ENCODE data around the gene MSH5. TPM values are rescaled to one million over a fixed set of nuclear protein-coding genes. Genes with fewer than 3 reads are reported as not detected.
"Not testable (repeated sequence)": the region's sequence is repeated elsewhere in the genome, so short reads cannot be mapped to it uniquely, and the experiment has no call there.

Gene MSH5
- total RNA-seq, 1 experiment from 2014 or later, result 58.4 TPM

GRCh38 chr6:31791324-31792089 lies 51.7 kb downstream of the MSH5 start:
- Histone ChIP-seq H3K9me3 (ENCODE audit: low read length) (no peaks in the 10 kb centered on the region), H3K4me1 (ENCODE audit: low read length) (peaks cover 44% of the 10 kb centered on the region), H4K20me1 (ENCODE audit: insufficient read depth, low read depth, low read length) (no peaks in the 10 kb centered on the region), H3K27ac (ENCODE audit: low read length) (no peak overlapping the region), H3K9ac (ENCODE audit: low read length) (no peak overlapping the region), H3K9me2 (replicated peaks; ENCODE audit: insufficient read depth, low read length) (no peaks in the 10 kb centered on the region), H3K4me3 (ENCODE audit: low read length) (no peak overlapping the region), H3K27me3 (ENCODE audit: low read length) (no peaks in the 10 kb centered on the region), H3K36me3 (ENCODE audit: insufficient read depth, low read length) (peaks cover 14% of the 10 kb centered on the region), H3K79me2 (ENCODE audit: low read length) (peaks cover 38% of the 10 kb centered on the region), H2AFZ (ENCODE audit: low read length) (no peak overlapping the region), H3K4me2 (ENCODE audit: low read depth, low read length, poor library complexity, severe bottlenecking) (no peak overlapping the region)
- peak; percentile 81 for DNase-seq

GRCh38 chr6:31792090-31792374 lies 52.2 kb downstream of the MSH5 start:
- DNase-seq, result no peak
- Histone ChIP-seq H4K20me1 (ENCODE audit: insufficient read depth, low read depth, low read length) (no peaks in the 10 kb centered on the region), H3K9ac (ENCODE audit: low read length) (no peak overlapping the region), H3K9me3 (ENCODE audit: low read length) (no peaks in the 10 kb centered on the region), H3K79me2 (ENCODE audit: low read length) (peaks cover 38% of the 10 kb centered on the region), H3K9me2 (replicated peaks; ENCODE audit: insufficient read depth, low read length) (no peaks in the 10 kb centered on the region), H3K27ac (ENCODE audit: low read length) (no peak overlapping the region), H3K4me2 (ENCODE audit: low read depth, low read length, poor library complexity, severe bottlenecking) (no peak overlapping the region), H3K36me3 (ENCODE audit: insufficient read depth, low read length) (peaks cover 14% of the 10 kb centered on the region; the same call in 1 of the 2 replicates), H3K4me1 (ENCODE audit: low read length) (peaks cover 44% of the 10 kb centered on the region), H2AFZ (ENCODE audit: low read length) (no peak overlapping the region), H3K27me3 (ENCODE audit: low read length) (no peaks in the 10 kb centered on the region), H3K4me3 (ENCODE audit: low read length) (no peak overlapping the region)

- no peaks in the 10 kb centered on the region for H3K27me3 ChIP-seq (ENCODE audit: low read length)
- H3K4me2 ChIP-seq (ENCODE audit: low read depth, low read length, poor library complexity, severe bottlenecking), result no peak overlapping the region
- no peaks in the 10 kb centered on the region for H4K20me1 ChIP-seq (ENCODE audit: insufficient read depth, low read depth, low read length)
- no peaks in the 10 kb centered on the region for H3K9me2 ChIP-seq (replicated peaks; ENCODE audit: insufficient read depth, low read length)
- H3K9me3 ChIP-seq (ENCODE audit: low read length), result no peaks in the 10 kb centered on the region
- peaks cover 44% of the 10 kb centered on the region for H3K4me1 ChIP-seq (ENCODE audit: low read length)
- H3K79me2 ChIP-seq (ENCODE audit: low read length), result peaks cover 38% of the 10 kb centered on the region
- H3K27ac ChIP-seq (ENCODE audit: low read length), result no peak overlapping the region
- DNase-seq, result no peak
- H3K36me3 ChIP-seq (ENCODE audit: insufficient read depth, low read length), result peaks cover 14% of the 10 kb centered on the region; the same call in 1 of the 2 replicates
- no peak overlapping the region for H3K4me3 ChIP-seq (ENCODE audit: low read length)
- H3K9ac ChIP-seq (ENCODE audit: low read length), result no peak overlapping the region; the same call in 1 of the 2 replicates
- H2AFZ ChIP-seq (ENCODE audit: low read length), result no peak overlapping the region
Measured at GRCh38 chr6:31792761-31793171, 53.0 kb downstream of the MSH5 start.

GRCh38 chr6:31793927-31794245 lies 54.1 kb downstream of the MSH5 start:
- Histone ChIP-seq H3K4me2 (ENCODE audit: low read depth, low read length, poor library complexity, severe bottlenecking) (peak overlapping the region; percentile 80), H3K27ac (ENCODE audit: low read length) (peak overlapping the region; percentile 73), H3K4me3 (ENCODE audit: low read length) (peak overlapping the region; percentile 95), H3K36me3 (ENCODE audit: insufficient read depth, low read length) (peaks cover 13% of the 10 kb centered on the region; the same call in 1 of the 2 replicates), H3K79me2 (ENCODE audit: low read length) (peaks cover 38% of the 10 kb centered on the region), H3K9ac (ENCODE audit: low read length) (peak overlapping the region; percentile 98), H3K4me1 (ENCODE audit: low read length) (peaks cover 43% of the 10 kb centered on the region)
- H3K9me2 ChIP-seq (replicated peaks; ENCODE audit: insufficient read depth, low read length); DNase-seq; H4K20me1 ChIP-seq (ENCODE audit: insufficient read depth, low read depth, low read length); H3K9me3 ChIP-seq (ENCODE audit: low read length); H3K27me3 ChIP-seq (ENCODE audit: low read length); H2AFZ ChIP-seq (ENCODE audit: low read length): not testable (repeated sequence)

GRCh38 chr6:31794294-31794865 lies 54.6 kb downstream of the MSH5 start:
- peak; percentile 66 for DNase-seq
- Histone ChIP-seq H3K9me3 (ENCODE audit: low read length) (no peaks in the 10 kb centered on the region), H3K36me3 (ENCODE audit: insufficient read depth, low read length) (peaks cover 9% of the 10 kb centered on the region; the same call in 1 of the 2 replicates), H3K4me3 (ENCODE audit: low read length) (peak overlapping the region; percentile 95), H3K27ac (ENCODE audit: low read length) (peak overlapping the region; percentile 73), H3K4me2 (ENCODE audit: low read depth, low read length, poor library complexity, severe bottlenecking) (peak overlapping the region; percentile 80), H4K20me1 (ENCODE audit: insufficient read depth, low read depth, low read length) (no peaks in the 10 kb centered on the region), H3K9ac (ENCODE audit: low read length) (peak overlapping the region; percentile 98), H3K4me1 (ENCODE audit: low read length) (peaks cover 38% of the 10 kb centered on the region), H3K9me2 (replicated peaks; ENCODE audit: insufficient read depth, low read length) (no peaks in the 10 kb centered on the region), H3K27me3 (ENCODE audit: low read length) (no peaks in the 10 kb centered on the region), H3K79me2 (ENCODE audit: low read length) (peaks cover 33% of the 10 kb centered on the region), H2AFZ (ENCODE audit: low read length) (0 out of 2 replicates have a peak overlapping the region, but pooled peaks have one; percentile 7)

- H3K9me2 ChIP-seq (replicated peaks; ENCODE audit: insufficient read depth, low read length), result no peaks in the 10 kb centered on the region
- peak overlapping the region; percentile 98 for H3K9ac ChIP-seq (ENCODE audit: low read length)
- no peaks in the 10 kb centered on the region for H3K9me3 ChIP-seq (ENCODE audit: low read length)
- H4K20me1 ChIP-seq (ENCODE audit: insufficient read depth, low read depth, low read length), result no peaks in the 10 kb centered on the region
- H3K27ac ChIP-seq (ENCODE audit: low read length), result peak overlapping the region; percentile 73
- DNase-seq, result no peak
- H3K27me3 ChIP-seq (ENCODE audit: low read length), result no peaks in the 10 kb centered on the region
- peak overlapping the region; percentile 95 for H3K4me3 ChIP-seq (ENCODE audit: low read length)
- H3K36me3 ChIP-seq (ENCODE audit: insufficient read depth, low read length), result peaks cover 7% of the 10 kb centered on the region; the same call in 1 of the 2 replicates
- H3K4me2 ChIP-seq (ENCODE audit: low read depth, low read length, poor library complexity, severe bottlenecking), result peak overlapping the region; percentile 80
- H2AFZ ChIP-seq (ENCODE audit: low read length), result 0 out of 2 replicates have a peak overlapping the region, but pooled peaks have one; percentile 7
- H3K4me1 ChIP-seq (ENCODE audit: low read length), result peaks cover 33% of the 10 kb centered on the region
- peaks cover 33% of the 10 kb centered on the region for H3K79me2 ChIP-seq (ENCODE audit: low read length)
Measured at GRCh38 chr6:31794866-31795615, 55.2 kb downstream of the MSH5 start.

- H3K36me3 ChIP-seq (ENCODE audit: insufficient read depth, low read length), result peaks cover 1% of the 10 kb centered on the region; the same call in 1 of the 2 replicates
- peak; percentile 95 for DNase-seq
- peak within 1 kb of the TSS; percentile 73 for H3K27ac ChIP-seq (ENCODE audit: low read length)
- H3K27me3 ChIP-seq (ENCODE audit: low read length), result no peaks in the 10 kb centered on the region
- peak within 1 kb of the TSS; percentile 98 for H3K9ac ChIP-seq (ENCODE audit: low read length)
- H3K4me2 ChIP-seq (ENCODE audit: low read depth, low read length, poor library complexity, severe bottlenecking), result peak within 1 kb of the TSS; percentile 80
- H4K20me1 ChIP-seq (ENCODE audit: insufficient read depth, low read depth, low read length), result no peaks in the 10 kb centered on the region
- H2AFZ ChIP-seq (ENCODE audit: low read length), result peak within 1 kb of the TSS; percentile 61; the same call in 1 of the 2 replicates
- peaks cover 30% of the 10 kb centered on the region for H3K79me2 ChIP-seq (ENCODE audit: low read length)
- peak within 1 kb of the TSS; percentile 95 for H3K4me3 ChIP-seq (ENCODE audit: low read length)
- no peaks in the 10 kb centered on the region for H3K9me2 ChIP-seq (replicated peaks; ENCODE audit: insufficient read depth, low read length)
- peaks cover 26% of the 10 kb centered on the region for H3K4me1 ChIP-seq (ENCODE audit: low read length)
- no peaks in the 10 kb centered on the region for H3K9me3 ChIP-seq (ENCODE audit: low read length)
Measured at GRCh38 chr6:31795616-31796298, 56.0 kb downstream of the MSH5 start, which contains the start of gene VARS1. TSS of gene VARS1 (minus strand) at chr6:31795752. CDS start at chr6:31795217, 535 bp downstream.
